DMS153 (cell line): ENCODE measurements around the gene ODAM.
A peak's percentile ranks its signal among the peaks of the same experiment; 100 is the strongest.
"Not testable (repeated sequence)": the region's sequence is repeated elsewhere in the genome, so short reads cannot be mapped to it uniquely, and the experiment has no call there.

Source experiments
- DNase-seq: peaks from one replicate; lab custom pipeline; 2025; lab: John Stamatoyannopoulos, UW

The ODAM gene, protein sequence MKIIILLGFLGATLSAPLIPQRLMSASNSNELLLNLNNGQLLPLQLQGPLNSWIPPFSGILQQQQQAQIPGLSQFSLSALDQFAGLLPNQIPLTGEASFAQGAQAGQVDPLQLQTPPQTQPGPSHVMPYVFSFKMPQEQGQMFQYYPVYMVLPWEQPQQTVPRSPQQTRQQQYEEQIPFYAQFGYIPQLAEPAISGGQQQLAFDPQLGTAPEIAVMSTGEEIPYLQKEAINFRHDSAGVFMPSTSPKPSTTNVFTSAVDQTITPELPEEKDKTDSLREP

DNA sequence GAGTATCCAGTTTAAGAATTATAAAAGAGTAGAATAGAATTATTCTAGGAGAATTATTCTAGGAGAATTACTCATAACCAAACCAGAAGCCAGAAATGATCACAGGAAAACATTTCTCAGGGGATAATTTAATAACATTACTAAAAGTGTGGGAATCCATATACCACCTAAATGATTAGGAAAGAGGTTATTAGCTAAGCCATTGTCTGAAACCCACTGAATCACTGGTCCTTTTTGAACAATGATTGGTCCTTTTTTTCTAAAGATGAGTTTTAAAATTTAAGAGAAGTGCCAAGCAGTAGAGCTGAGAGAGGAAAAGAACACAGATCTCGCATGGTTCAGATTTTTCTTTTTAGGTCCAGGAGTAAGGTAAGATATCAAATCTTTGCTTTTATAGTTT, at the start of gene ODAM:
Gene ODAM (plus strand): TSS at position 301 of the 400 bp plus-strand sequence. CDS start 819 bp downstream, outside the sequence.
- DNase-seq, result no peak

DNA sequence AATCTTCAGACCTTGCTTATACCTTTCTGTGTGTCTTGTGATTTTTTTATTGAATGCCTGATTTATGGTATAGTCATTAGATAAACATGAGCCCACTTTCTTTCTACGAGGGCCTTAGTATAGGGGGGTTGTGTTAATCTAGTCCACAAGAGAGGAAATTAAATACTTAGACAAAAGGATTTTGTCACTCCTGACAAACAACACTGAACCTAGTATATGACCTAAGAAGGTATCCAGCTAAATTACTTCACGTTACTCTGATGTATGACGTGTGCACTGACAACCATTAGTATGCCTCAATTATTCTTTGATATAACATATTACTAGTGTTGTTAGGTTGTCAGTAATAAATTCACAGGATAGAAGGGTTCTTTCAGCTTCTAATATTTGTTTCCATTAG, 44.3 kb upstream of the ODAM start:
- DNase-seq, result no peak

DNA sequence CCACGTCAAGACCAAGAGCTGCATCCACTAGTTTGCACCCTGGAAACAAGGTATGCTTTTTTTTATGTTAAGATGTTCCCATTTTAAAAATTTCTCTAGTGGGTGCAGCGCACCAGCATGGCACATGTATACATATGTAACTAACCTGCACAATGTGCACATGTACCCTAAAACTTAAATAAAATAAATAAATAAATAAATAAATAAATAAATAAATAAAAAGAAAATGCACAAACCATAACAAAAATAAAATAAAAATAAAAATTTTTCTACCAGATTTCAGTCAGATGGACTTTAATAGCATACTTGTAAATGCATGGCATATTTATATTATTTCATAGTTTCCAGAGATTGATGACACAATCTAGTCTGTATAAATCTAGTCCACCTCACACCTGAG, 43.4 kb upstream of the ODAM start:
- no peak for DNase-seq

DNA sequence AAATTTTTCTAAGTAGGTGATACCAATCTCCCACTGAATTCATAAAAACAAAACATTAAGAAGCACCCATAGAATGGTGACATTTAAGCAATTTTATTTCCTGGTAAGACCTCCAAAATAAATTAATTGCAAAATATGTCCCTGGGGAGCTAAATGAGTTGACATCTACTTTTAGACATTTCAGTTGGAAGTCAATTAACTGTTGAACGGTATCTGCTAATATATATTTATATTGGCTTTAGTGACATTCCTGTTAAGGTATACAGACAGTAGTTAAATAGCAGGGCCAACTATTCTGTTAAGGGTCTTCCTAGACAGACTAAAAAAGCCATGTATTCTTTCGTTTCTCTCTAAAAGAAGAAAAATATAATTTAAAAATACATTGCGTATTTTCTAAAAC, 41.6 kb upstream of the ODAM start, which contains the start of gene PRR27:
Gene PRR27 (plus strand): TSS at position 301 of the 400 bp plus-strand sequence. CDS start 139 bp downstream, outside the sequence.
- no peak for DNase-seq

DNA sequence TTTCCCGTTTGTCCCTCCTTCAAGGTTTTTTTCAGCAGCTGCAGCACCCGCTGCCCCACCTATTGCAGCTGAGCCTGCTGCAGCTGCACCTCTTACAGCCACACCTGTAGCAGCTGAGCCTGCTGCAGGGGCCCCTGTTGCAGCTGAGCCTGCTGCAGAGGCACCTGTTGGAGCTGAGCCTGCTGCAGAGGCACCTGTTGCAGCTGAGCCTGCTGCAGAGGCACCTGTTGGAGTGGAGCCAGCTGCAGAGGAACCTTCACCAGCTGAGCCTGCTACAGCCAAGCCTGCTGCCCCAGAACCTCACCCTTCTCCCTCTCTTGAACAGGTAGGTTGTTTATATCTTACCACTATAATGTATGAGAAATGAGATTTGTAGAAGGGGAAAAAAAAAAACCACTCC, 36.9 kb upstream of the ODAM start:
- DNase-seq, result peak; percentile 39

DNA sequence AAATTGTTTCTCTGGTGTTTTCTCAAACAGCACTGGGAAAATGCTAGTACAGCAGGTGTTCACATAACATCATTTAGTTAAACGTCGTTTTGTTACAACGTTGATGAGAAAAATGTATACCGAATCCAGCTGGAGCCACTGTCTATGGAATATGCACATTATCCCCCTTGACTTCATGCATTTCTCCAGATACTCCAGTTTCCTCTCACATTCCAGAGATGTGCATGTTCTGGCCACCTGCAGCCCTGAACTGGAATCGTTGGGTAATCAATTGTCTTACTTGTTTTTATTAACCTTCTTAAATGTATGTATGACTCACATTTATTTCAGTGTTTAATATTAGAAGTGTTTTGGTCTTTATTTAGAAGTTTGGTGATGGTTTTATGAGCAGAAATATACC, 18.4 kb upstream of the ODAM start:
- DNase-seq, result no peak

DNA sequence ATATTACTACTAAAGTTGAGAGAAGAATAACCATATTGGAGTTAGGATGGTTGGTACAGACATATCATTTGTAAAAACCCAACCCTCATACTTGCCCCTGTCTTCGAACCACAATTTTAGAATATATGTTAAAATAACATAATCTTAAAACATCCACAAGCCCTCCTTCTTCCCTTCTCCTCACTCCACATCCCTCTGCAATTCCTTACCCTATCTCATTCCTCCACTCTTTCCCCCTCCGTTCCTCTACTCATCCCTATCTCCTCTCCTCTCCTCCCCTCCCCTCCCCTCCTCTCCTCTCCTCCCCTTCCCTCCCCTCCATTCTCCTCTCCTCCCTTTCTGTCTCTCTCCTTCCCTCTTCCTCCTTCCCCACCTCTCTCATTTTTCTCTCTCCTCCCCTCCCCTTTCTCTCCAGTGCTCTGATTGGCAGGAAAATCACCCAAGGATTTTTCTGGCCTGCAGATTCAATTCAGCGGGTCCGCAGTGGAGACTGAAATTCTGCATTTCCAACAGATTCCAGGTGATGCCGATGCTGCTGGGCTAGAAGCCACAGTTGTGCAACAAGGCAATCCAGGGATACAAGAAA, 17.4 kb upstream of the ODAM start:
- no peak for DNase-seq

DNA sequence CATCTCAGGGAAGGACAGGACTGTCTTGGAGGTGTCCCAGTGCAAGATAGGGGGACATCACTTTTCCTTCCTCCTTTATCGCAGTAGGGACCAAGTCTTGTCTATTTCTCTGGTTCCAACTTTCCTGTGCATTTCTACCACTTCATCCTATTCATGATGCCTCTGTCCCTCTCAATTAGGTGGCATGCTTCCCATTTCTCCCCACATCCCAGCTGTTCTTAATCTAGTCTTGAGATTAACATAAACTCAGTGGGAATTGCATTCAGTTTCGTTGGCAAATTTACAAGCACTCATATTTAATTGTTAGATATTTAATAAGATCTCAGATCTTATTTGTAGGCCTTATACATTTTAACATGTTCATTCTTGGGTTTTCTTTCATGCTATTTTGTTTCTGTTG, 15.7 kb upstream of the ODAM start:
- no peak for DNase-seq

DNA sequence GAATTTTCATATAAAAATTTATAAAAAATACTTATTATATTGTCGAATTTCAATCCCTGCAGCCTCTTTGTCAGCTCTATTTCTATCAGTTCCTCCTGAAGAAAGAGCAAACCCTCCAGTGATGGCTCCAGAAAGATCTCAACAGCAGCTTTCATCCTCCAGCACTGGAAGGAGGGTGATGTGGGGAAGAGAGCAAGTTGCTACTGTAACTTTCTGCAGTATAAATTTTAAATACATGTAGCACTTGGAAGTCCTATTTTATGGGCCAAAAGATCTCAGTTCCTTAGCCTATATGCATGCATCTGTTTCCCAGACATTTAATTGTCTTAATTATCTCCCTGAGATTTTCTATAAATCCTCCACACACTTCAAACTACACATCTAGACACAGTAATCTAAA, 13.7 kb upstream of the ODAM start:
- no peak for DNase-seq

DNA sequence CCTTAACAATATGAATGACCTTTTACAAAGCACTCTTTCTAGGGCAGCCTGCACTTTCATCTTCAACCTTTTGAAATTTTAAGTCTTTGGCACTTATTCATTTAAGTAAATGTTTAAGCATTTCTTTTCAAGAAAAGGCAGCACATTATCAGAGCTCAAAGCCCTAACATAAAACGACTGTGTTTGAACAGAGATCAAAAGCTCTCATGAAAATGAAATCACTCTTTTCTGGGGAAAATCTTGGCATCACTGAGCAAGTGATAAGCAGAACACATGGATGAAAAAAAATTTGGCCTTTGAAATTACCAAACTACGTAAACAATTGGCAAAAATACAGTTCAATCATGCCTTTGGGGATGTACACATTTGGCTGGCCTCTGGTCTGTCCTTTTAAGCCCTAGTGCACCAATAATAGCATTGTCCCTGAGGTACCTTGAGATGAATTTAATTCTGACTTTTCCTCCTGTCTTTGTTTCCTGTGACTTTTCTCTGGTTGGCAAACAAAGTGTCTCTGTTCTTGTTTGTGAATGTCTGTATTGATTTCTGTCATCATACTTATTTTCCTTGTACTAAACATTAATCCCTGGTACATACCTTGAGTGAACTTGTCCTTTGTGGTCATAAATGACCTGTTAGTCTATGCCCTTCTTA, 12.9 kb upstream of the ODAM start:
- no peak for DNase-seq

DNA sequence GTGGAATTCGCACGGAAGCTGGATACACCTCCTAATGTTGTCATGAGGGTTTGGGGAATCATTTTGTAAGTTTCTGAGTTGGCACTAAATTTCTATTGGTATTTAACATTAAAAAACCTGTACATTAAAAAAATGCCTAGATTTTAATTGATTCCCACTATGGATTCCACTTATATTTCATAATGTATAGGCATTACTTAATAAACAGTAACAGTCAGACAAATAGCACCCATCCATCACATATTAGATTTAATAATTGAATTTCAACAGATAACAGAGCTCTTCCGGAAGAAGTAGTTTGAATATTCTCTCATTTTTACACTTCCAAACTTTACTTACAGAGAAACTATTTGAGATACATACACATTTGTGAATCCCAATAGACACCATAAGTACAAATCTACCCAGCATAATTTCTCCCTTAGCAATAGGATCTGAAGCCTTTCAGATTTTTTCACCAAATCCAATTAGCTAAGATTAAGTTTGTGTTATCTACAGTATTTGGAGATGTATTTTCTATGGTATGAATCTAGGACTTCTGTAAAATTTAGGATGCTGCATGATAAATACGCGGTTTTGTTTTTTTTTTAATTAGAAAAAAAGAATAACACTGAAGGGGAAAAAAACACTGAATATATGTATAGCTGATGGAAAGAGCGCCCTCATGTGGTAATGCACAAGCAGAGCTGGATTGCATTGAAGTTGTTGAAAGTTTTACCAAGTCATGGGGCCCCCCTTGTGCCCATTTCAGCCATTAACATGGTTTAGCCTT, 12.2 kb upstream of the ODAM start:
- no peak for DNase-seq

DNA sequence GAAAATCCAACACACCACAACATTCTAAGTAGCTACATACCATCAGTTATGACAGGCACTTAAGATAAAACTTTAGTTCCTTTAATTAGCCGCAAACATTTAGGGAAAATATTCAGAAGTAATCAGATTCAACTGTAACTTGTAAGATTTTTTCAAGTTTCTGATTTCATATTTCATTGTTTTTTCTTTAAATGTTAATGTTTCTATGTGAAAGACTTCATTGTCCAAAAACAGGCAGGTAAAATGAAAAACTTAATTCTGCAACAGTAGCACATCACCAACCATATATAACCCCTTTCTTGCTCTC, 11.6 kb upstream of the ODAM start:
- DNase-seq, result no peak

DNA sequence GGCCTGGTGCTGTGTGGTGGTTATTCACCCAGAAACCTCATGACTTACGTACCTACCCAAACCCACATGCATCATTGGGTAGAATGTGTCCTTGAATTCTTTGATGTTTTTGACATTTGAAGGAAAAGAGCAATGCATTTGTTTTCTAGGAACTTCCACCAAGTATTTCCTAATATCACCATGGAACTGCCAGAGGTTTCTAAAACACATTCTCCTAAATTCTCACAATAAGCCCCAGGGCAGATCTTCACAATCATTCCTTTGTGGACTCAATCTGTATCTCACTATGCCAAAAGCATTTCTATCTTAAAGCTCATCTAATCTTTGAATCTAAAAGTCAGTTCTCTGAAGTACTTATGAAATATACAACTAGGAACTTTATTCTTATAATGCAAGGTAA, 8.3 kb upstream of the ODAM start:
- DNase-seq, result no peak

DNA sequence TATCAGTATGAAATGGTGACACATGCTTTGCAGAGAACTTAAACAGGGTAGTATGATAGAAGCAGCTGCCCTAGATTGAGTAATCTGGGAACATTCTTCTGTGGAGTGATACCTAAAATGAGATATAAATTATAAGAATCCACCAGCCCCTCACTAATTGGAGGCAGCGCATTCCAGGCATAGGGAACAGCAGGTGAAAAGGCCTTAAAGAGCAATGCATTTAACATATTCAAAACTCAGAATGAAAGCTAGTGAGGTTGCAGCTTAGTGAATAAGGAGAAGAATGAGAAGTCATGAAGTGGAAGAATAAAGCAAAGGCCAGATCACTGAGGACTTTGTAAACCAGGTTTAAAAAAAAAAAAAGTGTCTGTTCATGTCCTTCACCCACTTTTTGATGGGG, 4.9 kb upstream of the ODAM start:
- DNase-seq, result no peak

DNA sequence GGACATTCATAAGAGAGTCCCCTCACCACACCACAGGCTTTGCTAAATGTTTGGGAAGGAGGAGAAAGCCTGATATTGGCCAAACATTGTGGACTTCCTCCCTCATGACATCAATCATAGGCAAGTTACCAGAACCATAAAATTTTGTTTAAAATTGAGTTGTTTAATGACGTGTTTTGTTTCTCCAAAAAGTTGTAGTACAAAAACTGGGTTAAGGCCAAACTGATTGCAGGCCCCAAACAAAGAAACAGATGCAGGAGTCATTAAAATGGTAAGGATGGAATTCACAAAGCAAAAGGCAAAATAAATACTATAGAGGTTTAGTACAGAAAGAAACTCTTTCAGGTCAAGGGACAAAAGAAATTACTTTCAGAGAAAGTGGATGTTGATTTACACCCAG, 3.9 kb upstream of the ODAM start:
- no peak for DNase-seq

DNA sequence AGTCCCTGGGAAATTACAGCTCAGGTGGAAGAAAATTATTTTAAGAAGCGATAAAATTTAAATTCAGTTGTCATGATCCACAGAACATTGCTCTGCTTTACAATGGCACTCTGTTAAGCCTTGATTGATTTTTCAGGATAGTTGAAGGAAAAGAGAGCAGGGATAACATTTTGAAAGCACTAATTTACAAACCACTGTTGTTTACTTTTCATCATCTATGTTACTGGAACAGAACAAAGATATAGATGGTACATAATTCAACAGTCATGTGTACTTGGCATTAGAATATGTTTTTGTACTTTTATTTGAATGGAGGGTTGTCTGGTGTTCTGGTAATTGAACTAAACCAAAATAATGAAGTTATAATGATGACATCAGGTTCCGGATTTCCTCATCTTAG, 2.6 kb upstream of the ODAM start:
- no peak for DNase-seq

DNA sequence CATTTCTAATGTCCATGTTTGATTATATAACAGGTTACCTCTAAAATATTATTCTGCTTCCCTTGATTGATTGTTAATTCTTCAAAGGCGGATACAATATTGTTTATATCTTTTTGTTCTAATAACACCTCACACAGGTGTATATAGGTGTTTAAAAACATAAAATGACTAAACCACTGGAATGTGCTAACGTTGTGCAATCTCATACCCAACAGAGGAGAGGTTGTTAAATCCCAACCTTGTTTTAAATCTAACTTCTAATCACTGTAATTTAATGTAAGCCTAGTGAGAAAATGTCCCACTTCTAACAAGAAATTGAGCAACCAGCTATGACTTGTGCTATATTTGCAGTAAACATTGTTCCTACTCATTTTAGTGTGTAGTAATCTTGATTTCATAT, 1.3 kb downstream of the ODAM start:
- no peak for DNase-seq

DNA sequence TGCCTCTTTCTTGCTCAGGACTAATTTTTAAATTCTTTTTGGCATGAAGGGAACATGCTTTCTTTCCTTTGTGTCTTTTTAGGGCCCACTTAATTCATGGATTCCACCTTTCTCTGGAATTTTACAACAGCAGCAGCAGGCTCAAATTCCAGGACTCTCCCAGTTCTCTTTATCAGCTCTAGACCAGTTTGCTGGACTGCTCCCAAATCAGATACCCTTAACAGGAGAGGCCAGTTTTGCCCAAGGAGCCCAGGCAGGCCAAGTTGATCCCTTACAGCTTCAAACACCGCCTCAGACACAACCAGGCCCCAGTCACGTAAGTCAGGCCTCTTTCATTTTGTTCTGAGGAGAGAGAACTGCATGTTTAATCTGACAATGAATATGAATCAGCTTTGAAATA, 2.3 kb downstream of the ODAM start:
- no peak for DNase-seq

DNA sequence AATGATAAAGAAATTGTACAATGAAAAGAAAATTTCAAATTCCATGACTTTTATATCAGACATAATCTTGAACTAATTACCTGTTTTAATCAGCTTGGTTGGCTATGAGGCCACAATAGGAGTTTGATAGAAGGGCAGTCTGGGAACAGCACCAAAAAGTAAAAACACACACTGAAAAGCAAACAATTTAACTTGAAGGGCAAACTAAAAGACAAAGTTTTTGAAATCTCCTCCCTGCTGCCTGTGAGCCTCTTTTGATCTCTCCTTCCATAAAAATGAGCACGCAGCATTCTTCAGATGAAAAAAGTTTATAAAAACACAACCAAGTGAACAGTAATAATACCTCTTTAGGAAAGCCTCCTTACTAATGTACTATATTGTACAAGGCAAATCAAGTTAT, 8.1 kb downstream of the ODAM start:
- DNase-seq, result no peak

DNA sequence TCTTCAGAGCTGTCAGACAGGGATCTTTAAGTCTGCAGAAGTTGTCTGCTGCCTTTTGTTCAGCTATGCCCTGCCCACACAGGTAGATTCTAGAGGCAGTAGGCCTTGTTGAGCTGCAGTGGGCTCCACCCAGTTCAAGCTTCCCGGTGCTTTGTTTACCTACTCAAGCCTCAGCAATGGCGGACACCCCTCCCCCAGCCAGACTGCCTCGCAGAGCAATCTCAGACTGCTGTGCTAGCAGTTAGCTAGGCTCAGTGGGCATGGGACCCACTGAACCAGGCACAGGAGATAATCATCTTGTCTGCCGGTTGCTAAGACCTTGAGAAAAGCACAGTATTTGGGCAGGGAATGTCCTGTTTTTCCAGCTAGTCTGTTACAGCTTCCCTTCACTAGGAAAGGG, 17.2 kb downstream of the ODAM start:
- DNase-seq, result not testable (repeated sequence)

DNA sequence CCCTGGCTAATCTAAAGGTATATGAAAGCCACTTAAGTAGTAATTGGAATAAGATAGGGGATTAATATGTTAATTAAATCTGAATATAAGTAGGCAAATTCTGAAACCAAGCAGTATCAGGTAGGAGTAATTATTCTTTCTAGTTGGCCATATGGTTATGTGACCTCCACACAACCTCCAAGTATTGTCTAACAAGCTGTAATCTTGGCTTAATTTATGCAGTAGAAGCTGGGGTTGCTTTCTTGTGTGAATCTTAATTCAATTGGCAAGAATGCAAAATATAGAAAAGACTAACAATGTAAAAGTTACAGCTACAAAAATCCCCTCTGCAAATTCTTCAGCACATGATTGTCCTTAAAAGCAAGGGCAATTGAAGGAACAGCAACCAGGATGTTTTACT, 20.6 kb downstream of the ODAM start:
- not testable (repeated sequence) for DNase-seq

DNA sequence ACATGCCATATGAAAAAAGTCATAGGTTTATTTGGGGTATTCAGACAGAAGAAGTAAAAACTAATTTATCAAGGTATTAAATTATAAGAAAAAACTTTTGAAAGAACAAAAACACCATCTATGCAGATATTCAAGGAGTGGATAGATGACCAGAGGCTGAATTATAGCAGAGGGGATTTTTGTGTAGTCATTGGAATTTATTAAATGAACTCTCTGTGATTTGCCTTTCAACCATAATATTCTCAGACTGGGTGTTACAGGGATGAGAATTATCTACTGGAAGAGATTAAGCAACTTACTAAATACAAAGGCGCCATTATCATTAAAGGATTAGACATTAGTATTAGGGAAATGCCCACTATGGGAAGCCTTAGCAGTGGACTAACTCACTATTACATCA, 21.0 kb downstream of the ODAM start:
- not testable (repeated sequence) for DNase-seq

DNA sequence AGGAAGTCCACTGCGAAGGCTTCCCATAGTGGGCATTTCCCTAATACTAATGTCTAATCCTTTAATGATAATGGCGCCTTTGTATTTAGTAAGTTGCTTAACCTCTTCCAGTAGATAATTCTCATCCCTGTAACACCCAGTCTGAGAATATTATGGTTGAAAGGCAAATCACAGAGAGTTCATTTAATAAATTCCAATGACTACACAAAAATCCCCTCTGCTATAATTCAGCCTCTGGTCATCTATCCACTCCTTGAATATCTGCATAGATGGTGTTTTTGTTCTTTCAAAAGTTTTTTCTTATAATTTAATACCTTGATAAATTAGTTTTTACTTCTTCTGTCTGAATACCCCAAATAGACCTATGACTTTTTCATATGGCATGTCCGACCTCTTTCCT, 25.9 kb downstream of the ODAM start:
- not testable (repeated sequence) for DNase-seq
